ENCODE data around the gene REXO4.
A peak's percentile ranks its signal among the peaks of the same experiment; 100 is the strongest.
"Not testable (repeated sequence)": the region's sequence is repeated elsewhere in the genome, so short reads cannot be mapped to it uniquely, and the experiment has no call there.

The REXO4 gene, protein sequence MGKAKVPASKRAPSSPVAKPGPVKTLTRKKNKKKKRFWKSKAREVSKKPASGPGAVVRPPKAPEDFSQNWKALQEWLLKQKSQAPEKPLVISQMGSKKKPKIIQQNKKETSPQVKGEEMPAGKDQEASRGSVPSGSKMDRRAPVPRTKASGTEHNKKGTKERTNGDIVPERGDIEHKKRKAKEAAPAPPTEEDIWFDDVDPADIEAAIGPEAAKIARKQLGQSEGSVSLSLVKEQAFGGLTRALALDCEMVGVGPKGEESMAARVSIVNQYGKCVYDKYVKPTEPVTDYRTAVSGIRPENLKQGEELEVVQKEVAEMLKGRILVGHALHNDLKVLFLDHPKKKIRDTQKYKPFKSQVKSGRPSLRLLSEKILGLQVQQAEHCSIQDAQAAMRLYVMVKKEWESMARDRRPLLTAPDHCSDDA

DNA sequence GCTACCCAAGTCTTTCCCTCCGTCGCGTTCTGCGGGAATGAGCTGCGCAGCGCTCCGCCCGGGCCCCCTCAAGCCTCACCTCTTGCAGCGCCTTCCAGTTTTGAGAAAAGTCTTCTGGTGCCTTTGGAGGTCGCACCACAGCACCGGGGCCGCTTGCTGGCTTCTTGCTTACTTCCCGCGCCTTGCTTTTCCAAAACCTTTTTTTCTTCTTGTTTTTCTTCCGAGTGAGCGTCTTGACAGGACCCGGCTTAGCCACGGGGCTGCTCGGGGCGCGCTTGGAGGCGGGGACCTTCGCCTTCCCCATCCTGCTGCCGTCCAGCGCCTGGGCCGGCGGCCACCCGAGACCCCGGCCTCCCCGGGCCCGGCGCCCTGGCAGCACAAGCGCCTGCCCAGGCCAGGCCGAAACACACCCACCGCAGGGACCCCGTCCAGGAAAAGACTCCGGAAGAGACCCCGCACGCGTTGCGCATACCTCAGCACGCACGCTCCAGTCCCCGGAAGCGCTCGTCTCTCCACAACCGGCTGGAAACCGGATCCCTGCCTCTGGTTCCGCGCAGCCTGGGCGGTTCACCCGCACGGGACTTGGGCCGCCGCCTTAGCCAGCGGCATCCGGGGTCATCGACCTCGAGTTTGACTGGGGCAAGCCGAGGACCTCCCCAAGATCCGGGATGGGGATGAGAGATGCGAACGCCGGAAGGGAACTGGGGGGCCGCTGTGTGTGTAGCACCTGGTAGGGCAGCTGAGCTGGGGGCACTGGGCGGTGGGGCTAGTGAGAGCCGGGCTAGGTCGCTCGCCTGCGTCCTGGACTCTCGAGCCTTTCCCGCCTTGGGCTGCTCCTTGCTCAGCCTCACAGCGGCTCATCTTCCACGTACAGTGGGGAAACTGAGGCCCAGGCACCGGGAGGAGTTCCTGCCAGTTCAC lies at the start of gene REXO4:
REXO4 (minus strand) TSS at position 470 of the 921 bp plus-strand sequence; CDS start at position 304, 166 bp downstream.
- peak; percentile 82 for DNase-seq

DNA sequence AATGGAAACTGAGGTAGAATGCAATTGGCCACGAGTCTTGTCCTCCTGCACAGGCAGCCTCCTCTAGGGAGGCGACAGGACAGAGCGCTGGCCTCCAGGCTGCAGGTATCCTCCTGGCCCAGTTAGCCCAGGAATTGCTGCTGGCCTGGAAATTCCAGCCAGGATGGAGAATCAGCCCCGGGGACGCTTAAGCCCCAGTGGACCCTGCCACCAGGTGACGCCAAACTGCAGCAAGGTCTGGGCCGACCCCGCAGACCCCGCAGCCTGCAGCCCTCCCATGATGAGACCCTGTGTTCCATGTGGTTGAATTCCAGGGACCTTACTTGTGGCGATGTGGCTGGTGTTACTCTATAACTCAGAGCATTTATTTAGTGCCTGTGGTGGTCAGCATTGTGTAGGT lies 49.3 kb upstream of the REXO4 start:
- DNase-seq, result no peak

DNA sequence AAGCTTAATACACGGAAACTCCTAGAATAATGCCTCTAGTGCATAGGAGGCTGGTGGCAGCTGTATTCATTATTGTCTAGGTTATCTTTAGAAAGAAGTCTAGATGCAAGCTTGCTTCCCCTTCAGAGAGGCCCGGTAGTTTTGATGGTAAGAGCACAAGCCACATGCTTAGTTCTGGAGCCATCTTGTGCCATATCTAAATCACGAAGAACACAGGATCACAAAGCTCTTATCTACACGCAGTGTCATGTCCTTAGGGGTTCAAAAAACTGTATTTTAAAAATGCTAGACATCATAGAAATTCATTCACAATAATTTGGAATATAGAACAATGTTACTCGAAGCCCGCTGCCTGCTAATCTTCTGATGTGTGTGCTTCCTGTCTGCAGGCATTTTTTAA lies 48.2 kb upstream of the REXO4 start:
- DNase-seq, result no peak

DNA sequence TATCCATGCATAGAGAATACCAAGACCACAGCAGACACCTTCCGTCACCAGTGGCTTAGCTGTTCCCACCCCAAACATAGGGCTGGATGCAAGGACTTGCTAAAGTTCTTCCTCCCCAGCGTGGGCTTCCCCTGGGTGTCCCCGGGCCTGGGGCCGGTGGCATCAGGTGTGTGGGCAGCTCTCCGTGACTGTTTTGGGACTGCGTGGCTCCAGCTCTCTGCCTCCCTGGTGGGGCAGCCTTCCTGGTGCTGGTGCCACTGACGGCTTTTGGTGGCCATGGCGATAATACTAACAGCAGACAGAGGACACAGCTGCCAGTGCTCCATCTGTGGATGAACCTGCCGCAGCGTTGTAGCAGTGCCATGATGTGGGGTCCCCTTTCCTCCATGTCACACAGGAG lies 46.8 kb upstream of the REXO4 start:
- DNase-seq, result no peak

DNA sequence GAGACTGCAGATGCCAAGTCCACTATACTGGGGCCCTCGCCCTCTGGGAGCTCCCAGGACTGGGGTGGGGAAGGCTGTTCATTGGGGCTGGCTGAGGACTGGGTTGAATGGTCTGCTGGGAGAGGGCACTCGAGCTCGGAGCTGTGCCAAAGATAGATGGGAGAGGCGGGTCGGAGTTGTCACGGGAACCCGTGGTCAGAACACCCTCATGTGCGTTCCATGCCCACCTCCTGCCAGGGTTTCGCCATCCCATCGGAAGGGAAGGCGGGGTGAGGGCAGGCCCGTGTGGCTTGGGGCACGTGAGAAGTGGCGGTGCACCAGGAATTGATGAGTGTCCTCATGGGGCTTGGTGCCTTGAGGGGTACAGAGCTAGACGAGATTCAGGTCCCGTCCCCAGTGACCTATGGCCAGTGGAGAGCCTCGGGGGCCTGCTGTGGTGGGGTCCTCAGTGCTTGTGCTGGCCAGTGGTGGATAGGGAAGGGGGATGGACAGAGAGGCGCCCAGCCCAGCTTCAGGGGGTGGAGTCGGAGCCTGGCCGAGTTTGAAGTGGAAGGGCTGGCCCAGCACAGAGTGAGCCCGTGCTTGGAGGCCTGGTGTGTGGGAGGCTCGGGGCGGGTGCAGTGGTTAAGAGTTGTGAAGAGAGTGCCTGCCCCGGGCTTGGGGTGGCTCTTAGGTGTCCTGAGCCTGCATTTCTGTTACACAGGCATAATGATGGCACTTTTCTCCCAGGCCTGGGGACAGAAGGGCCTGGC lies 46.2 kb upstream of the REXO4 start:
- no peak for DNase-seq

DNA sequence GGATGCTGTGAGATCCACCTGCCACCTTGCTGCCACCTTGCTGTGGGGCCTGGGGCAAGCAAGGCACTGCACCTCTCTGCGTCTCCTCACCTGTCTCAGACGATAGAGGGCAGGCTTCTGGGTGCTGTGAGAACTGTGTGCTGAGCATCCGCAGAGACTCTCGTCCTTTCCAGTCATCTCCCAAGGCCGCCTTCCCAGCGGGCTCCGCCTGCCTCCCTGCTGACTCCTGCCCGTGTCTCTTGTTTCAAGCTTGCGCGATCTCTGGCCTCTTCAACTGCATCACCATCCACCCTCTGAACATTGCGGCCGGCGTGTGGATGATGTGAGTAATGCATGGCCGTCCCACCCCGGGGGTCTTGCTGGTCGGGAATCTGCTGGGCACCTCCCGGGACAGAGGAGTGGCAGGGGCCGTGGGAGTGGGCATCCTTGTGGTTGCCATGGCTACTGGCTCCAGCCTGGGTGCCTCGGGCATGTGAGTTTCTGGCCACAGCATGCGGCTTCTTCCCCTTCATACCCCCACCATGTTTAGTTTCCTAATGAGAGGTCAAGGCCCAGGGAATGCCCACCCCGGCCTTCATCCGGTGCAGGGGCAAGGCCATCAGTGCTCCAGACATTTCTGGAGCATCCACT lies 45.5 kb upstream of the REXO4 start:
- no peak for DNase-seq

DNA sequence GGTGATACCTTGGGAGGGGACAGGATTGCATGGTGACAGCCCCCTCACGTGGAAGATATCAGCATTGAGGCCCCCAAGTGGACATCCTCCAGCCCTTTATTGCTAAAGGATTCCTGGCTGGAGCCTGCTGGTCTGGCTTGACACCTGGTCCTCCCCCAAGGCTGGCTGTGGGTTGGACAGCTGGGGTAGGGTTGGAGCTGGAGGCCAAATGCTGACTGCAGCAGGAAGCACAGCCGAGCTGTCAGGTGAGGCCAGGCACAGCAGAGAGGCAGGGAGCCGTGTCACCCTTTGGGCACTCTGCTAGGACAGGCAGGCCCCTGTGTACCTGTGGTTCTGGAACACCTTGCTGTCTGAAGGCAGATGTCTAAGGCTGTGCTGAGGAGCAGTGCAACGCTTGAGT lies 44.2 kb upstream of the REXO4 start:
- DNase-seq, result no peak

DNA sequence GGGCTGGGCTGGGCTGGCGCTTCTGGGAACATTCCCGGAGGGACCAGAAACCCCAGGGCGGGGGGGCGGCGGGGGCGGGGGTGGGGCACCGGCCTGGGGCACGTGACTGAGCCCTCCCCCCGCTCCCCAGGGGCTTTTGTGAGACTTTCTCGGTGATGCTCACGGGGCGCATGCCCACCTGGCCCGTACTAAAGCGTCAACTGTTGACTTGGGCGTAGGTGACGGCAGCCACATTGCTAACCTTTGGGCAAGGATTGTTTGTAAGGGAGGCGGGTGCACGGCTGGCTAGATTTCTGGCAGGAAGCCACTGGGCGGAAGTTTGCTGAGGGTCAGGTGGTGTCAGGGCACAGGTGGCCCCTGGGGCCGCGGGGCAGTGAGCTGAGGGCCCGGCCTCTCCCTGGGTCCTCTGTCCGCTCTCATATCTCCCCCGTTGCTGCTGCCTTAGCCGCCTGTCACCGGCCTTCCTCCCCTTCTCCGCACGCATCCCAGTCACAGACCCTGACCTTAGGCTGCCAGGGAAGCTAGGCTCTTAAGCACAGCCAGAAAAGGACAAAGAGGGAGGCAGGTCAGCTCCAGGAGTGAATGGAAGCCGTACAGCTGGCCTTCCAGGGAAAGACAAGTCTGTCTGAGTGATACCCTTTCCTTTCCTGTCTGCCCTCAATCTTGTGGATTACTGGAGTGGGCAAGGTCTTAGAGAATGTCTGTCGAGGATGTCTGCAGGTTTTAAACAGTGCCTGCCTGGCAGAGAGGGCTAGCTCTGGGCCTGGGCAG lies 42.8 kb upstream of the REXO4 start:
- DNase-seq, result no peak

DNA sequence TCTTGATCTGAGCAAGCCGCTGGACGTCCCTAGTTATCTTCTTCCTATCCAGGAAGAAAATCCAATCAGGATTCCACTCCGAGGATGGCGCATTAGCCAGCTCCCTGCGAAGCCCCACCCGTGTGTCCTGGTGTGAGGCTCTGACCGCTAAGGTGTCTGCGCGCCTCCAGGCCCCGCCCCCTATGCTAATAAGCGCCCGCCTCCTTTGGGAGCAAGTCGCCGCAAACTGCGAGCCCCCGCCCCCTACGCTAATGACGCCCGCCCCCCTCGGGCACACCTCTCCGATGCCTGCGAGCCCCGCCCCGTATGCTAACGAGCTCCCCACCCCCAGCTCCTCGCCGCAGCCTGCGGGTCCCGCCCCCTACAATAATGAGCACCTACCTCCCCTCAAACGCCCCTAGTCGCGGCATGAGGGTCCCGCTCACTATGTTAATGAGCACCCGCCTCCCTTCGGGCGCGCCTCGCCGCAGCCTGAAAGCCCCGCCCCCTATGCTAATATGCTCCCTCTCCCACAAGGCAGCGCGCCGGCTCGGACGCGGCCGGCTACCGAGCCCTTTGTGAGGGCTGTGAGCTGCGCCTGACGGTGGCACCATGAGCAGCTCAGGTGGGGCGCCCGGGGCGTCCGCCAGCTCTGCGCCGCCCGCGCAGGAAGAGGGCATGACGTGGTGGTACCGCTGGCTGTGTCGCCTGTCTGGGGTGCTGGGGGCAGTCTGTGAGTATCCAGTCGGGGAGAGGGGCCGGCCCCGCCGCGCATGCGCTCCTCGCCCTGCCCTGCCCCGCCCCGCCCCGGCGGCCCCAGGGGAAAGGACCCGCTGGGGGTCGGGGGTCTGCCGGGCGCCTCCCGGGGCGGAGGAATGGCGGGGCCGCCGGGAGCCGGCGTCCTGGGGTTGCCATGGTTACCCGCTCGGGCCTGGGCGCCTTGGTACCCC lies 41.9 kb upstream of the REXO4 start, which contains the start of gene CACFD1:
CACFD1 (plus strand) TSS at position 503 of the 929 bp plus-strand sequence; CDS start at position 592, 89 bp downstream.
- peak; percentile 87 for DNase-seq

DNA sequence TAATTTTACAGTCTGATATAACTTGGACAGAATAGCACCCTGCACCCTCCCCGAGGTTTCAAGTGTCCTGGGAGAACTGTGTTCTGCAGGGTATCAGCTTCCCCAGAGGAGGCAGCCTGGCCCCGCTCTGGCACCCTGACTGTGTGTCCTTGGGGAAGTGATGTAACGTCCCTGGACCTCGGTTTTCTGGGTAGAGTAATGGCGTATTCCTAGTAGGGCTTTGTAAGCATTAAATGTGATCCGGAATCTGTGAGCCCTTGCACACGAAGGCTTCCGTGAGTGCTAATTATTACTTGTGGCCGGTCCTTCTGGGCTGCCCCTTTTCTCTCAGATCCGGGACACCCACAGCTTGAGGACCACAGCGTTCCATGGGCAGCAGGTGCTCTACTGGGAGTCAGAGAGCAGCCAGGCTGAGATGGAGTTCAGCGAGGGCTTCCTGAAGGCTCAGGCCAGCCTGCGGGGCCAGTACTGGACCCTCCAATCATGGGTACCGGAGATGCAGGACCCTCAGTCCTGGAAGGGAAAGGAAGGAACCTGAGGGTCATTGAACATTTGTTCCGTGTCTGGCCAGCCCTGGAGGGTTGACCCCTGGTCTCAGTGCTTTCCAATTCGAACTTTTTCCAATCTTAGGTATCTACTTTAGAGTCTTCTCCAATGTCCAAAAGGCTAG lies 41.0 kb upstream of the REXO4 start:
- no peak for DNase-seq

DNA sequence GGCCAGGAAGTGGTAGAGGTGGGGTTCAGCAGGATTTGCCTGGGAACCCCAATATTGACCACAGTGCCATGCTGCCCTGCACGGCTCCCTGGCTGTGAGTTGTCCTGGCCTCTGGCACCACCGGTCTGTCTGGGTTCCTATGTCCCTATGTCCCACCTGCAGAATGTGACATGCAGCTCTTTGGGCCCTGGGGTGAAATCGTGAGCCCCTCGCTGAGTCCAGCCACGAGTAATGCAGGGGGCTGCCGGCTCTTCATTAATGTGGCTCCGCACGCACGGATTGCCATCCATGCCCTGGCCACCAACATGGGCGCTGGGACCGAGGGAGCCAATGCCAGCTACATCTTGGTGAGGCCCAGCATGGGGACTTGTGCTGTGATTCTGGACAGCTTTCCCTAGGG lies 39.9 kb upstream of the REXO4 start:
- no peak for DNase-seq

DNA sequence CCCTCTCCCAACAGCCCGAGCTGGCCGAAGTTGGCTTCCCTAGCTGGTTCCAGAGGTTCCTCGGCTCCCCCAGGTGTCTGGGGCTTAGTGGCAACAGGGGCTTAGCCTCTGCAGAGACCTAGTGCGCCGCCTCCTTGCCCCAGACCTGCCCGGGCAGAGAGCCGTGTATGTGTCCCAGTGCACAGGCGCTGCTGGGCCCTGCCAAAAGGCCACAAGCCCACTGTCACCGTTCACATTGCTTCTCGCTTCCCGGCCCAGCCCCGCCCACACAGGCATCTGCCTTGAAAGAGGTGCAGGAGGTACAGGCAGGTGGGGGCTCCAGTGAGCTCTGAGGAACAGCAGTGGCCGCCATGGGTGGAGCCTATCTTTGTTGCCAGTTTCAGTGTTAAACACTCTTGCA lies 39.4 kb upstream of the REXO4 start:
- DNase-seq, result no peak

DNA sequence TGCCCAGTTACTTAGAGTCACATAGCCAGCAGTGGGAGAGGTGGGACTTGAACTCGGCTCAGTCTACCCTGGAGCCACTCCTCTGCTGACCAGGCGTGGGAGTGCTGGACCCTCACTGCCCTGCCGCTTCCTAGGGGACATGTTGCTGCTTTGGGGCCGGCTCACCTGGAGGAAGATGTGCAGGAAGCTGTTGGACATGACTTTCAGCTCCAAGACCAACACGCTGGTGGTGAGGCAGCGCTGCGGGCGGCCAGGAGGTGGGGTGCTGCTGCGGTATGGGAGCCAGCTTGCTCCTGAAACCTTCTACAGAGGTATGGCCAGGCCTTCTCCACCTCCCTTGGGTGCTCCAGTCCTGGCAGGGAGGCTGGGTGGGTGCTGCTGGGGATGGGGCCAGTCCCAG lies 38.6 kb upstream of the REXO4 start:
- DNase-seq, result no peak

DNA sequence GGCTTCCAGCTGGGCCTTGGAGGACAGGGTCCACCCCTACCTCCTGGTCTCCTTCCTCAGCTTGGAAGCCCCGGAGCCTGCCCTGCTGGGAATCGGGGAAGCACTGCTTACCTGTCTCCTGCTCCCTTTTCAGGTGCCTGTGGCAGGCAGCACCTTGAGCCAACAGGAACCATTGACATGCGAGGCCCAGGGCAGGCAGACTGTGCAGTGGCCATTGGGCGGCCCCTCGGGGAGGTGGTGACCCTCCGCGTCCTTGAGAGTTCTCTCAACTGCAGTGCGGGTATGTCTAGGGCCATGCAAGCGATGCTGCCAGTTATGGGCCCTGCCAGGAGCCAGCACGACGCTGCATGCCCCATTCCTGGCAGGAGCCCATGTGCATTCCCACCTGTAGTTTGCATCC lies 38.1 kb upstream of the REXO4 start:
- no peak for DNase-seq

DNA sequence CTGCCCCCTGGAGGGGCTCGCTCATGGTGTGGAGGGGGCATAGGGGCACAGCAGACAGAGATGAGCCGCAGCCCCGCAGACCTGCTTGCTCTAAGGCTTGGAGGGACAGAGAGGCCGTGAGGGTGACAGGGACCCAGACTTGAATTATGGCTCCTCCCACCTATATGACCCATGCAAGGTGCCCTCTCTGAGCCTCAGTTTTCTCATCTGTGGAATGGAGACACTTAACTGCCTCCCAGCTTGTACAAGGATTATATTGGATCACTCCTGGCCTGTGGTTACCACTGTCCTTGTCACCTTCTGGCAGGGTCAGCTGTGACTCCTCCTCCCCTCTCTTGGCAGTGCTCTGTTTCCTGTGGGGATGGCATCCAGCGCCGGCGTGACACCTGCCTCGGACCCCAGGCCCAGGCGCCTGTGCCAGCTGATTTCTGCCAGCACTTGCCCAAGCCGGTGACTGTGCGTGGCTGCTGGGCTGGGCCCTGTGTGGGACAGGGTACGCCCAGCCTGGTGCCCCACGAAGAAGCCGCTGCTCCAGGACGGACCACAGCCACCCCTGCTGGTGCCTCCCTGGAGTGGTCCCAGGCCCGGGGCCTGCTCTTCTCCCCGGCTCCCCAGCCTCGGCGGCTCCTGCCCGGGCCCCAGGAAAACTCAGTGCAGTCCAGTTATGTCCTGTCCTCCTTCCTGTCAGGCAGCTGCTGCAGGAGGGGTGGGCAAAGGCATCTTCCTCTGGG lies 37.3 kb upstream of the REXO4 start:
- no peak for DNase-seq

DNA sequence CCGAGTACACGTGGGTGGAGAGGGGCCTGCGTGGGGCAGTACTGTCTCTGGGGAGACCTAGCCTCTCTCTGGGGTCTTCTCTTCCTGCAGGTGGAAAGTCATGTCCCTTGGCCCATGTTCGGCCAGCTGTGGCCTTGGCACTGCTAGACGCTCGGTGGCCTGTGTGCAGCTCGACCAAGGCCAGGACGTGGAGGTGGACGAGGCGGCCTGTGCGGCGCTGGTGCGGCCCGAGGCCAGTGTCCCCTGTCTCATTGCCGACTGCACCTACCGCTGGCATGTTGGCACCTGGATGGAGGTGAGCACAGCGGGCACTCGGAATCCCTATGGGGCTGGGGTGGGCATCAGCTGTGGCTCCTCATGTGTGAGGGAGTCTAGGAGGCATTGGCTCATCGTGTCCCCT lies 36.5 kb upstream of the REXO4 start:
- DNase-seq, result no peak

DNA sequence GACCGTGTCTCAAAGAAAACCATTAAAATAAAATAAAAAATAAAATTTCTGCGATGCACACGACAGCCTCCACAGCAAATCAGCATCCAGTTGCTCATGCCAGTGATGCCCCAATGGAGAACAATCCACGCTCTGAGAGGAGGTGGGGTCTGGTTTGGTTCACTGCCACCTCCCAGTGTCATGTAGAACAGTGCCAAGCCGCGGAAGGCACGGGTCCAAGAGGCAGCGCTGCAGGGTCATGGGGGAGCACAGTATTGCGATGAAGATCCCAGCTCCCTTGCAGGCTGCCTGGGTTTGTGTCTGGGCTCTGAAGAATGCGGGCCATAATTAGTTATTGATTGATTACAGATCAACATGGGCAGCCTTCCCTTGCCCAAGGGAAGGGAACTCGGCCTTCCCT lies 35.8 kb upstream of the REXO4 start:
- no peak for DNase-seq

DNA sequence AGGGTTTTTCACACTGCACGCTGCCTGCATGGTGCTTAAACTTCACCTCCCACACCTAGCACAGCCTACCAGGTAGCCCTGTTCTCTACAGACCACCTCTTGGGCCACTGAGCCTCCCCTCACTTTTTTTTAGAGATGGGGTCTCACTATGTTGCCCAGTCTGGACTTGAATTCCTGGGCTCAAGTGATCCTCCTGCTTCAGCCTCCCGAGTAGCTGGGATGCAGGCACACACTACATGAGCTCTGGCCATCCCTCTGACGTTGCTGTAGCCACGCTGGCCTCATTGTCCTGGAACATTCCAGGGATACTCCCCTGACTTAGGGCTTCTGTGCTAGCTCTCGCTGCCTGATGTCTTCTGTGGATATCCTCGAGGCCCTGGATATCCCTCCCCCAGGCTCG lies 34.8 kb upstream of the REXO4 start:
- no peak for DNase-seq

DNA sequence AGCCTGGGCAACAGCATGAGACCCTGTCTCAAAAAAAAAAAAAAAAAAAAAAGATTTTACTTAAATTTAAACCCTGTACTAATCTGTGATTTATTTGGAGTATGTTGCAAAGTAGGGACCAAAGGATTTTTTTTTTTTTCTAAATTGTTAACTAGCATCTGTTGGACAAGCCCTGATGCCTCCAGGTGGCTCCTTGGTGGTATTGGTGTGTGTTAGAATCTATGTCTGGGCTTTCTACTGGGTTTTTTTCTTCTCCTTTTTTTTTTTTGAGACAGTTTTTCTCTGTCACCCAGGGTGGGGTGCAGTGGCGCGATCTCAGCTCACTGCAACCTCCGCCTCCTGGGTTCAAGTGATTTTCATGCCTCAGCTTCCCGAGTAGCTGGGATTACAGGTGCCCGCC lies 34.1 kb upstream of the REXO4 start:
- DNase-seq, result not testable (repeated sequence)
